Activated CD4-positive, alpha-beta T cell treated with anti-CD3 and anti-CD28 coated beads, Interleukin-2, Interleukin-6, amounts not matched to agents 100 ng/mL and 50 ng/mL, durations not matched to agents 16 hours and 8 hours (primary cell): ENCODE measurements around the gene KATNAL1.

Experiments
- DNase-seq: peaks from one replicate; pipeline ENCODE4 v3.0.0-alpha.2; 2020

Gene KATNAL1

GRCh38 chr13:30307194-30307970 lies at the start of gene KATNAL1:
Gene KATNAL1 (minus strand): TSS chr13:30307551. CDS start chr13:30283777, 23,774 bp downstream.
- DNase-seq, result peak; percentile 80

GRCh38 chr13:30355839-30356238 lies 48.5 kb upstream of the KATNAL1 start:
- DNase-seq, result no peak

GRCh38 chr13:30355384-30355699 lies 48.0 kb upstream of the KATNAL1 start:
- DNase-seq, result no peak

GRCh38 chr13:30354493-30355383 lies 47.4 kb upstream of the KATNAL1 start:
- no peak for DNase-seq

- no peak for DNase-seq
These were observed 46.3 kb upstream of the KATNAL1 start for GRCh38 chr13:30353471-30354215.

GRCh38 chr13:30353060-30353459 lies 45.7 kb upstream of the KATNAL1 start:
- no peak for DNase-seq

GRCh38 chr13:30352121-30352520 lies 44.8 kb upstream of the KATNAL1 start:
- DNase-seq, result no peak

GRCh38 chr13:30346789-30347167 lies 39.4 kb upstream of the KATNAL1 start:
- peak; percentile 13 for DNase-seq

GRCh38 chr13:30346153-30346788 lies 38.9 kb upstream of the KATNAL1 start:
- peak; percentile 63 for DNase-seq

- DNase-seq, result no peak
These were observed 38.2 kb upstream of the KATNAL1 start for GRCh38 chr13:30345426-30346100.

GRCh38 chr13:30341815-30342570 lies 34.6 kb upstream of the KATNAL1 start:
- no peak for DNase-seq

- DNase-seq, result no peak
These were observed 33.2 kb upstream of the KATNAL1 start for GRCh38 chr13:30340331-30341250.

- no peak for DNase-seq
These were observed 32.5 kb upstream of the KATNAL1 start for GRCh38 chr13:30339738-30340330.

- no peak for DNase-seq
These were observed 31.6 kb upstream of the KATNAL1 start for GRCh38 chr13:30338952-30339351.

GRCh38 chr13:30338331-30338851 lies 31.0 kb upstream of the KATNAL1 start:
- no peak for DNase-seq

GRCh38 chr13:30337061-30337610 lies 29.8 kb upstream of the KATNAL1 start:
- no peak for DNase-seq

GRCh38 chr13:30334663-30335386 lies 27.5 kb upstream of the KATNAL1 start:
- DNase-seq, result peak; percentile 73

GRCh38 chr13:30333616-30334015 lies 26.3 kb upstream of the KATNAL1 start:
- DNase-seq, result no peak
